Measurements from ENCODE around the gene ABCA10.

- no peak for TF ChIP-seq CTCF (IDR thresholded peaks at IDR 0.05)
- TF ChIP-seq POLR2A (IDR thresholded peaks at IDR 0.05) = no peak
These were observed 49.2 kb downstream of the ABCA10 start for GRCh38 chr17:69179227-69179952.
